IPS DF 6.9 (cell line): Measurements from ENCODE around the gene IL3.

Source experiments
- DNase-seq: peaks from one replicate; pipeline ENCODE4 v3.0.0-alpha.2; 2013; ENCODE audit warnings: low read depth, low spot score
- H3K27ac ChIP-seq: one replicate; pipeline ENCODE4 v1.5.1; 2013; ENCODE audit warnings: low read length, control low read depth
- H3K27me3 ChIP-seq: 2 replicates; pipeline ENCODE4 v1.6.1; 2013; ENCODE audit warnings: mild to moderate bottlenecking, low read length; ENCODE audit not compliant: control insufficient read depth, insufficient read depth
- H3K36me3 ChIP-seq: 2 replicates; pipeline ENCODE4 v1.6.1; 2013; ENCODE audit warnings: low read length; ENCODE audit not compliant: control insufficient read depth, insufficient read depth
- H3K4me1 ChIP-seq: 2 replicates; pipeline ENCODE4 v1.6.1; 2013; ENCODE audit warnings: low read length; ENCODE audit not compliant: control insufficient read depth, insufficient read depth
- H3K4me3 ChIP-seq: 2 replicates; pipeline ENCODE4 v1.5.1; 2013; ENCODE audit warnings: mild to moderate bottlenecking, low read length
- H3K9me3 ChIP-seq: 2 replicates; pipeline ENCODE4 v1.6.1; 2013; ENCODE audit warnings: low read length, inconsistent platforms; ENCODE audit not compliant: control insufficient read depth, insufficient read depth
- whole genome bisulfite sequencing: extraction: QIAGEN DNeasy Blood & Tissue Kit; methylation state at CpG from one replicate; pipeline ENCODE4 v1.1.7; 2013; ENCODE audit warnings: mixed read lengths, missing lambda C conversion rate; ENCODE audit not compliant: insufficient read length, insufficient coverage; 5-methylcytosine and 5-hydroxymethylcytosine counted together

The IL3 gene

GRCh38 chr5:132095077-132095410, 34.6 kb downstream of the IL3 start:
- Histone ChIP-seq H3K36me3 (no peaks in the 10 kb centered on the region), H3K4me1 (no peaks in the 10 kb centered on the region), H3K4me3 (no peak overlapping the region), H3K27me3 (no peaks in the 10 kb centered on the region), H3K9me3 (no peaks in the 10 kb centered on the region), H3K27ac (no peak overlapping the region)
- no CpG with 5 or more reads among the region's 2 CpGs for WGBS
- DNase-seq, result no peak

- WGBS, result no CpG with 5 or more reads among the region's 6 CpGs
- H3K36me3 ChIP-seq, result no peaks in the 10 kb centered on the region
- H3K27ac ChIP-seq, result no peak overlapping the region
- no peak overlapping the region for H3K4me3 ChIP-seq
- H3K4me1 ChIP-seq, result no peaks in the 10 kb centered on the region
- no peak for DNase-seq
- no peaks in the 10 kb centered on the region for H3K27me3 ChIP-seq
- H3K9me3 ChIP-seq, result no peaks in the 10 kb centered on the region
Observed at GRCh38 chr5:132095424-132095972, 35.0 kb downstream of the IL3 start.

- WGBS, result no CpG with 5 or more reads among the region's 3 CpGs
- H3K4me1 ChIP-seq, result no peaks in the 10 kb centered on the region
- H3K27me3 ChIP-seq, result no peaks in the 10 kb centered on the region
- no peaks in the 10 kb centered on the region for H3K9me3 ChIP-seq
- DNase-seq, result no peak
- no peaks in the 10 kb centered on the region for H3K36me3 ChIP-seq
- no peak overlapping the region for H3K4me3 ChIP-seq
- no peak overlapping the region for H3K27ac ChIP-seq
Observed at GRCh38 chr5:132096904-132097303, 36.4 kb downstream of the IL3 start.

GRCh38 chr5:132098151-132098594, 37.7 kb downstream of the IL3 start:
- DNase-seq, result no peak
- Histone ChIP-seq H3K36me3 (no peaks in the 10 kb centered on the region), H3K27ac (no peak overlapping the region), H3K9me3 (no peaks in the 10 kb centered on the region), H3K4me1 (no peaks in the 10 kb centered on the region), H3K27me3 (no peaks in the 10 kb centered on the region), H3K4me3 (no peak overlapping the region)
- no CpG with 5 or more reads among the region's 5 CpGs for WGBS

- H3K4me1 ChIP-seq, result no peaks in the 10 kb centered on the region
- no peaks in the 10 kb centered on the region for H3K9me3 ChIP-seq
- H3K36me3 ChIP-seq, result no peaks in the 10 kb centered on the region
- no peak for DNase-seq
- no peaks in the 10 kb centered on the region for H3K27me3 ChIP-seq
- no peak overlapping the region for H3K4me3 ChIP-seq
- H3K27ac ChIP-seq, result no peak overlapping the region
Observed at GRCh38 chr5:132098621-132099020, 38.2 kb downstream of the IL3 start.

GRCh38 chr5:132099076-132099748, 38.8 kb downstream of the IL3 start:
- WGBS, result no CpG with 5 or more reads among the region's 5 CpGs
- Histone ChIP-seq H3K4me3 (no peak overlapping the region), H3K27ac (no peak overlapping the region), H3K9me3 (no peaks in the 10 kb centered on the region), H3K36me3 (no peaks in the 10 kb centered on the region), H3K4me1 (no peaks in the 10 kb centered on the region), H3K27me3 (no peaks in the 10 kb centered on the region)
- no peak for DNase-seq

GRCh38 chr5:132099905-132100304, 39.5 kb downstream of the IL3 start:
- no CpG with 5 or more reads among the region's 3 CpGs for WGBS
- H3K4me3 ChIP-seq, result no peak overlapping the region
- no peaks in the 10 kb centered on the region for H3K27me3 ChIP-seq
- no peaks in the 10 kb centered on the region for H3K4me1 ChIP-seq
- DNase-seq, result no peak
- H3K9me3 ChIP-seq, result no peaks in the 10 kb centered on the region
- H3K36me3 ChIP-seq, result no peaks in the 10 kb centered on the region
- no peak overlapping the region for H3K27ac ChIP-seq

- Histone ChIP-seq H3K27ac (no peak overlapping the region), H3K36me3 (no peaks in the 10 kb centered on the region), H3K4me1 (no peaks in the 10 kb centered on the region), H3K27me3 (no peaks in the 10 kb centered on the region), H3K9me3 (no peaks in the 10 kb centered on the region), H3K4me3 (no peak overlapping the region)
- no peak for DNase-seq
- WGBS, result no CpG with 5 or more reads among the region's 8 CpGs
Observed at GRCh38 chr5:132100672-132101261, 40.3 kb downstream of the IL3 start.

GRCh38 chr5:132101385-132101880, 41.0 kb downstream of the IL3 start:
- H3K4me1 ChIP-seq, result no peaks in the 10 kb centered on the region
- no peak for DNase-seq

GRCh38 chr5:132102101-132102701, 41.7 kb downstream of the IL3 start:
- Histone ChIP-seq H3K4me3 (no peak overlapping the region), H3K4me1 (no peaks in the 10 kb centered on the region), H3K9me3 (no peaks in the 10 kb centered on the region), H3K36me3 (no peaks in the 10 kb centered on the region), H3K27ac (no peak overlapping the region), H3K27me3 (no peaks in the 10 kb centered on the region)
- DNase-seq, result no peak
- WGBS, result no CpG with 5 or more reads among the region's 5 CpGs

More at GRCh38 chr5:132101385-132101880, 41.0 kb downstream of the IL3 start:
- Histone ChIP-seq H3K4me3 (no peak overlapping the region), H3K27me3 (no peaks in the 10 kb centered on the region), H3K36me3 (no peaks in the 10 kb centered on the region), H3K9me3 (no peaks in the 10 kb centered on the region), H3K27ac (no peak overlapping the region)
- WGBS, result no CpG with 5 or more reads among the region's 6 CpGs
